CD4-positive, alpha-beta T cell treated with Interleukin-4 for 1 hour (primary cell): ENCODE data around the gene TLK2.
A peak's percentile ranks its signal among the peaks of the same experiment; 100 is the strongest.
"Not testable (repeated sequence)": the region's sequence is repeated elsewhere in the genome, so short reads cannot be mapped to it uniquely, and the experiment has no call there.

Experiments used
- DNase-seq, 2 donors: peaks; one replicate each; pipeline ENCODE4 v3.0.0-alpha.2; 2020 to 2022

TLK2 gene

DNA sequence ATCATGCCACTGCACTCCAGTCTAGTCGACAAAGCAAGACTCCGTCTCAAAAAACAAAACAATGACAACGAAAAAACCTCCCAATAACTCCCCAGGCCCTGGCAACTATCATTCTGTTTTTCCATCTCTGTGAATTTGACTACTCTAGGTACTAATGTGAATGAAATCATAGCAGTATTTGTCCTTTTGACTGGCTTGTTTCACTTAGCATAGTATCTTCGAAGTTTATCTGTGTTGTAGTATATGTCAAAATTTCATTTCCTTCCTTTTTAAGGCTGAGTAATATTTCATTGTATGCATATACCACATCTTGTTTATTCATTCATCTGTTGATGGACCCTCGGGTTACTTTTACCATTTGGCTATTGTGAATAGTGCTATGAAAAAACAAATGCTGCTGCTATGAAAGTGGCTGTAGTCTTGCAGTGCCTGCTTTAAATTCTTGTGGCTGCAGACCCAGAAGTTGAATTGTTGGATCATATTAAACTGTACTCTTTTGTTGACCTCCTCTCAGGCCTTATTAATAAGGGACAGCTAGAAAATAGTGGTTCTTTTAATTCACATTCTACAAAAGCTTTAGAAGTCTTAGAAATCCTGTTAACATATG, 14.5 kb downstream of the TLK2 start:
- not testable (repeated sequence) for DNase-seq

DNA sequence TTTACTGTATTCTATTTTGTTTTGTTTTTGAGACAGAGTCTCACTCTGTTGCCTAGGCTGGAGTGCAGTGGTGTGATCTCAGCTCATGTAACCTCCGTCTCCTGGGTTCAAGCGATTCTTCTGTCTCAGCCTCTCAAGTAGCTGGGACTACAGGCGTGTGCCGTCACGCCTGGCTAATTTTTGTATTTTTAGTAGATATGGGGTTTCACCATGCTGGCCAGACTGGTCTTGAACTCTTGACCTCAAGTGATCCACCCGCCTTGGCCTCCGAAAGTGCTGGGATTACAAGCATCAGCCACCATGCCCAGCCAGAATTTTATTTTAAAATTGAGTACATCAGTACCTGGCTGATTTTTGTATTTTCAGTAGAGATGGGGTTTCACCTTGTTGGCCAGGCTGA, 15.4 kb downstream of the TLK2 start:
- not testable (repeated sequence) for DNase-seq

DNA sequence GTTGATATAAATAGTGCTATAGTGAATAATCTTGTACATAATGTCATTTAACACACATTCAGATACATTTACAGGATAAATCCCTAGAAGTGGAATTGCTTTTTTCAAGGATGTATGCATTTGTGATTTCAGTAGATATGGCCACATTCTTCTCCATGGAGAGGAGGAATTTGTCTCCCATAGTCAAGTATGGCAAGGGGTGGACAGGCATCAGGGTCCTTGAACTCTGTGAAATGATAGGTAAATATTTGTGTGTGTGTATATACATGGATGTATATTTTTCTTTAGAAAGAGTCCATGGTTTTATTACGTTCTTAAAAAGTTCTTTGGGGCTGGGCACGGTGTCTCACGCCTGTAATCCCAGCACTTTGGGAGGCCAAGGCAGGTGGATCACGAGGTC, 17.7 kb downstream of the TLK2 start:
- not testable (repeated sequence) for DNase-seq

- DNase-seq: not testable (repeated sequence)
Measured at GRCh38 chr17:62498796-62499195, 20.2 kb downstream of the TLK2 start.

GRCh38 chr17:62500463-62500862, 21.8 kb downstream of the TLK2 start:
- not testable (repeated sequence) for DNase-seq

GRCh38 chr17:62504857-62505256, 26.2 kb downstream of the TLK2 start:
- DNase-seq: not testable (repeated sequence)

GRCh38 chr17:62507191-62507836, 28.7 kb downstream of the TLK2 start:
- not testable (repeated sequence) for DNase-seq

DNA sequence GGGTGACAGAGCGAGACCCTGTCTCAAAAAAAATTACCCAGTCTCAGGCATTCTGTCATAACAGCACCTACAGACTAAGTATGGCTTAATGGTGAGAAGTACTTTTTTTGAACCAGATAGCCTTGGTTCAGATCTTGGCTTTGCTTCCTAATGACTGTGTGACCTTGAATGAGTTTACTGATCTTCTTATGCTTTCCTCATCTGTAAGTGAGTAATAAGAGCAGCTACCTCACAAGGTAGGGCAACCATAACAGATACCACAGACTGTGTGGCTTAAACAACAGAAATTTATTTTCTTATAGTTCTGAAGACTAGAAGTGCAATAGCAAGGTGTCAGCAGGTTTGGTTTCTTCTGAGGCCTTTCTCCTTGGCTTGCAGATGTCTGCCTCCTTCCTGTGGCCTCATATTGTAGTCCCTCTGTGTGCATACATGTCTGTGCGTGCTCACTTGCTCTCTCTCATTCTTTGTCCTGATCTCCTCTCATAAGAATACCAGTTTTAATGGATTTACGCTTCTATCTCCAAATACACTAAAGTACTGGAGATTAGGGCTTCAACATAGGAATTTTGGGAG, 31.7 kb downstream of the TLK2 start:
- not testable (repeated sequence) for DNase-seq

DNA sequence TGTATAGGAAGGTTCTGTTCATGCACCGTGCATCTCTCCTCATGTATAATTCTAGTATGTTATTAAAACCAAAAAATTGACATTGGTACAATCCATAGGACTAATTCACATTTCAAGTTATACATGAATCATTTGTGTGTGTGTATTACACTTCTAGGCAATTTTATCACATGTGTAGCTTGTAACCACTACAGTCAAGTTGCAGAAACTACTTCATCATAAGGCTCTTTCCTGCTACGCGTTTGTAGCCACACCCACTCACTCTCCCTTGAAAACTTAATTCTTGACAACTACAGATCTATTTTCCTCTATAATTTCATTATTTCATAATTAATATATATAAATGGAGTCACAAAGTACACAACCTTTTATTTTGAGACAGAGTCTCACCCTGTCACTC, 32.4 kb downstream of the TLK2 start:
- DNase-seq: peak in 1 of 2 donors; percentile 7

DNA sequence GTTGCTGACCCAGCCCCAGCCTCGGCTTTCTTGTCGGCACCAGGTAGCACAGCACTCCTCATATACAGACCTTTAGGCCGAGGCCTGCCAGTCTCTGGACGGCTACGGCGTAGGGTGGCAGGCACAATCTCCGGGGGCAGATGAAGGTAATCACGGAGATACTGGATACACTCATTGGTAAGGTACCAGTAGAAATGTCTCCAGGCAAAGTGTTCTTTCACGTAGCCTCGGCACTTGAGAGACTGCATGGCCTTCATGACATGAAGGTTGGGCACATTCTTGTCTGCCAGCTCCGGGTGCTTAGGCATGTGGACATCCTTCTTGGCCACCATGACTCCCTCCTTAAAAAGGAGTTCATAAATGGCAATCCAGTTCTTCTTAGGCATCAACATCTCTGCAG, 37.8 kb downstream of the TLK2 start:
- DNase-seq: not testable (repeated sequence)

DNA sequence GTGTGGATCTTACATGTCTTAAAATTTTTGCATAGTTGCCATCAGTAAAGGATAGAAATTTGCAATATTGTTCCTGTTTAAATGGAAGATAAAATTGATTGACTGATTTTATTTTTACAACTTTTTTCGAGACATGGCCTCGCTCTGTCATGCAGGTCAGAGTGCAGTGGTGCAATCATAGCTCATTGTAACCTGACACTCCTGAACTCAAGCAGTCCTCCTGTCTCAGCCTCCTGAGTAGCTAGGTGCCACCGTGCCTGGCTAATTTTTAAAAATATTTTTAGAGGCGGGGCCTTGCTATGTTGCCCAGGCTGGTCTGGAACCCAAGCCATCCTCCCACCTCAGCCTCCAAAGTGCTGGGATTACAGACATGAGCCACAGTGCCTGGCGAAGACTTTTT, 42.7 kb downstream of the TLK2 start:
- DNase-seq: not testable (repeated sequence)

- DNase-seq: not testable (repeated sequence)
Measured at GRCh38 chr17:62524077-62524476, 45.5 kb downstream of the TLK2 start.

DNA sequence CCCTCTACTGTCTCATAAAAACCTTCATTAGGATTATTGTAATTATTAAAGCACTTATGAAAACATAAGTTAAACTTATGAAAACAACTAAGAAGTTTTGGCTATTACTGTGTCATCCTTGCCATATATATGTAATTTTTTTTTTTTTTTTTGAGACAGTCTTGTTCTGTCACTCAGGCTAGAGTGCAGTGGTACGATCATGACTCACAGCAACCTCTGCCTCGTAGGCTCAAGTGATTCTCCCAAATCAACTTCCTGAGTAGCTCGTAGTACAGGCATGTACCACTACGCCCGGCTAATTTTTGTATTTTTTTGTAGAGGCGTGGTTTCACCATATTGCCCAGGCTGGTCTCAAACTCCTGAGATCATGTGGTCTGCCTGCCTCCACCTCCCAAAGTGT, 46.7 kb downstream of the TLK2 start:
- DNase-seq: not testable (repeated sequence)

- not testable (repeated sequence) for DNase-seq
Measured at GRCh38 chr17:62530936-62531335, 52.3 kb downstream of the TLK2 start.

GRCh38 chr17:62536557-62536956, 57.9 kb downstream of the TLK2 start:
- DNase-seq: not testable (repeated sequence)

DNA sequence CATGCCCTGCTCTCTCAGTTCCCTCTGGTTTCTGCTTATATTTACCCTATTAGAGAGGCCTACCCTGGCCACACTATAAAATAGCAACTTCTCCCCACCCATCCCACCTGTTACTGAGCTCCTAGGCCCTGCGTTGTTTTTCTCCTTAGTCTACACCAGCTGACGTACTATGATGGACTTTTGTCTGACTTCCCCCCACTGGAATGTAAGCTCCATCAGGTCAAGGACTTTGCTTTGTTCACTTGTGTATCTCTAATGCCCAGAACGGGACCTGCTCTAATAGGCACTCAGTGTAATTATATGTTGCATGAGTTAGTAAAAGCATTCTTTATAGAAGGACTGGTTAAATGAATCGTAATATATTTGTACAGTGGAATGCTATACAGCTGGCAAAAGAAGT, 62.4 kb downstream of the TLK2 start:
- DNase-seq: not testable (repeated sequence)

DNA sequence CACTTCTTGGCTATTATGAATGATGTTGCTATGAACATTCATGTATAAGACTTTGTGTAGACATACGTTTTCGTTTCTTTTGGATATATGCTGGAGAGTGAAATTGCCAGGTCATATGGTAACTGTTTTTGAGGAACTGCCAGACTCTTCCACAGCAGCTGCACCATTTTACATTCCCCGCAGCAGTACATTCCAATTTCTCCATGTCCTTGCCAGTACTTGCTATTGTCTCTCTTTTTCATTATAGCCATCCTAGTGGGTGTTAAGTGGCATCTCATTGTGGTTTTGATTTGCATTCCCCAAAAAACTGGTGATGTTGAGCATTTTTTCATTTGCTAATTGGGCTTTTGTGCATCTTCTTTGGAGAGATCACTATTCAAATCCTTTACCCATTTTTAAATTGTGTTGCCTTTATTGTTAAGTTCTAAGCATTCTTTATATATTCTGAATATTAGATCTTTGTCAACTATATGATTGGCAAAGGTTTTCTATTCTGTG, 64.7 kb downstream of the TLK2 start:
- DNase-seq: not testable (repeated sequence)

DNA sequence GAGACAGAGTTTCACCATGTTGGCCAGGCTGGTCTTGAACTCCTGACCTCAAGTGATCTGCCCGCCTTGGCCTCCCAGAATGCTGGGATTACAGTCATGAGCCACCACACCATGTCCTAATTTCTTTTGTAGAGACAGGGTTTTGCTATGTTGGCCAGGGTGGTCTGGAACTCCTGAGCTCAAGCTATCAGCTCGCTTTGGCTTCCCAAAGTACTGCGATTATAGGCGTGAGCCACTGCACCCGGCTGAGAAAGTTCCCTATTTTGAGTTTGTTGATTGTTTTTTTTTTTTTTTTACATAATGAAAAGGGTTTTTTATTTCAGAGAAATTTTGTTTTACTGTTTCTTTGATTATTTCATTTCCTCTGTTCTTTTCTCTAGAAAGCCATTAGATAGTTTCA, 67.4 kb downstream of the TLK2 start:
- not testable (repeated sequence) for DNase-seq

DNA sequence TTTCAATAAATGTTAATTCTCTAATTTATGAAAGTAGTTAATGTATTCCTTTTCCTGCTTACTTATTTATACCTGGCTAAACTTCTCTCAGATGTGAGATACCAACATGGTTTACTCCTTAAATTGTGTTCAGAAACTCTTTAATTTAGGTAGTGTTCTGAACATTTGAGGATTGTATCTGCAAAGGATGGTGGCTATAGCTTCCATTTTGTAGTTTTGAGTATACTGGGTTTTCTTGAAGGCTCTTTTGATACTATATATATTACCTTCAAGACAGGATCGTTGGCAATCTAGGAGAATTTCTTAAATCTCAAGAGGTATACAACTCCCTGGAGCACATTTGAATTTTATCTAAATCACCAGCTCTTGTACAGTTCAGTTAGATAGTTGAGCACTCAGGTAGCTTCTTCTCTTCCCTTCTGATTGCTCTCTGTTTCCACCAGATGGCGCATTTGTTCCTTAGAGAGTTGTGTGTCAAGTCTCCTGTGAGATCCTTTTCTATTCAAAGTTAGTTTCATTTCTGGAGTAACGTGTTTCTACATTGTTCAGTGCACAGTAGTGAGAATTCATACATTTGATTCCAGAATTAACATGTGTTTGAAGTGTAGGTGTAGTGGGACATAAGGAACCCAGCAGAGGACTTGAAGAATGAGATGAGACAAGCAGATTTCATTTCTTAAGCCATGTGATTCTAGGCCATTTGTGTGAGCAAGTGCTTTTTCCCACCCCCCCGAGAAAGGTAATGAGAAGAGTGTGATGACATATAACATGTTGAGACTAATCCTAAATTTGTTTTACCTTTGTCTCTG, 74.4 kb downstream of the TLK2 start:
- peak; percentile 47 to 76 for DNase-seq

GRCh38 chr17:62557532-62557931, 78.9 kb downstream of the TLK2 start:
- DNase-seq: not testable (repeated sequence)

- not testable (repeated sequence) for DNase-seq
Measured at GRCh38 chr17:62558941-62559340, 80.3 kb downstream of the TLK2 start.

- not testable (repeated sequence) for DNase-seq
Measured at GRCh38 chr17:62560971-62561370, 82.3 kb downstream of the TLK2 start.

DNA sequence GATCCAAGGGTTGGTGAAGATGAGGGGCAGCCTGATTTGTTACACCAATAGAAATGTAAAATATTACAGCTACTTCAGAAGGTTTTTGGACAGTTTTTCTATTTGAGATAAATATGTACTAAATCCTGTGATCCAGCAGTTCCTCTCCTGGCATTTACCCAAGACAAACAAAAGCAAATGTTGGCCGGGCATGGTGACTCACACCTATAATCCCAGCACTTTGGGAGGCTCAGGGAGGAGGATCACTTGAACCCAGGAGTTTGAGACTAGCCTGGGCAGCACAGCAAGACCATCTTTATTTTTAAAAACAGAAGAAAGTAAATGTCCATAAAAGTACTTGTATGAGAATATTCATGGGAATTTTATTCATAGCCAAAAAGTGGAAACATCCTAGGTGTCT, 84.0 kb downstream of the TLK2 start:
- DNase-seq: no peak
